ENCODE results near the gene KRT13.

KRT13 gene

GRCh38 chr17:41551365-41551764 is 46.0 kb upstream of the KRT13 start:
- no CpG with 5 or more reads among the region's 5 CpGs for WGBS, 2 donors (ENCODE audit: extremely low coverage in 2 of 2, insufficient read length in 2 of 2, insufficient replicate concordance in 1 of 2)
- DNase-seq (ENCODE audit: low spot score) = no peak

GRCh38 chr17:41549596-41550039 is 44.2 kb upstream of the KRT13 start:
- Histone ChIP-seq H3K79me1 (ENCODE audit: low read depth, low read length) (no peaks in the 10 kb centered on the region), H2AFZ (ENCODE audit: low read length) (peak overlapping the region; percentile 86), H3K27ac (replicated peaks; ENCODE audit: low read length) (no peak overlapping the region), H3K4me1 (ENCODE audit: control insufficient read depth in 2 of 2, insufficient read depth in 1 of 2, low read depth in 1 of 2, low read length in 2 of 2) (peaks cover 2 to 15% of the 10 kb centered on the region in 2 donors), H2BK15ac (ENCODE audit: low read length) (no peak overlapping the region), H2BK5ac (ENCODE audit: low read length) (no peak overlapping the region), H3K4me3 (ENCODE audit: low read length in 2 of 2) (no peak overlapping the region), H3K4me2 (ENCODE audit: insufficient read depth, low read length, poor library complexity, severe bottlenecking) (no peak overlapping the region), H3K36me3 (replicated peaks in 1 of 2; ENCODE audit: control insufficient read depth in 2 of 2, insufficient read depth in 2 of 2, low read length in 2 of 2) (no peaks in the 10 kb centered on the region), H3K27me3 (ENCODE audit: control insufficient read depth in 3 of 3, insufficient read depth in 3 of 3, low read depth in 1 of 3, low read length in 3 of 3) (peaks cover 0 to 3% (median 0%) of the 10 kb centered on the region in 3 experiments), H3K18ac (ENCODE audit: low read length) (no peak overlapping the region), H3K14ac (ENCODE audit: low read length) (no peak overlapping the region), H4K91ac (ENCODE audit: low read depth, low read length, poor library complexity) (peak overlapping the region; percentile 45), H3K4ac (ENCODE audit: low read length) (no peak overlapping the region), H2AK5ac (ENCODE audit: low read depth, low read length) (no peak overlapping the region), H3K23ac (ENCODE audit: low read depth, low read length, poor library complexity) (no peak overlapping the region), H3K9ac (ENCODE audit: low read depth, low read length, poor library complexity) (no peak overlapping the region), H2BK12ac (ENCODE audit: low read length) (no peak overlapping the region), H4K8ac (ENCODE audit: low read depth, low read length) (no peak overlapping the region), H2BK120ac (ENCODE audit: low read depth, low read length) (no peak overlapping the region), H3K9me3 (replicated peaks in 1 of 2; ENCODE audit: control insufficient read depth in 2 of 2, insufficient read depth in 1 of 2, low read depth in 1 of 2, low read length in 2 of 2) (no peaks in the 10 kb centered on the region)
- no CpG with 5 or more reads among the region's 8 CpGs for WGBS, 2 donors (ENCODE audit: extremely low coverage in 2 of 2, insufficient read length in 2 of 2, insufficient replicate concordance in 1 of 2)
- no peak for DNase-seq (ENCODE audit: low spot score)

More at GRCh38 chr17:41551365-41551764, 46.0 kb upstream of the KRT13 start:
- no peak overlapping the region for H3K4me3 ChIP-seq (ENCODE audit: low read length in 2 of 2)
- no peak overlapping the region for H2BK12ac ChIP-seq (ENCODE audit: low read length)
- no peak overlapping the region for H2AFZ ChIP-seq (ENCODE audit: low read length)
- H2BK5ac ChIP-seq (ENCODE audit: low read length) = no peak overlapping the region
- H3K23ac ChIP-seq (ENCODE audit: low read depth, low read length, poor library complexity) = no peak overlapping the region
- no peak overlapping the region for H3K4me2 ChIP-seq (ENCODE audit: insufficient read depth, low read length, poor library complexity, severe bottlenecking)
- H3K9me3 ChIP-seq (replicated peaks in 1 of 2; ENCODE audit: control insufficient read depth in 2 of 2, insufficient read depth in 1 of 2, low read depth in 1 of 2, low read length in 2 of 2) = no peaks in the 10 kb centered on the region
- peaks cover 2 to 13% of the 10 kb centered on the region in 2 donors for H3K4me1 ChIP-seq (ENCODE audit: control insufficient read depth in 2 of 2, insufficient read depth in 1 of 2, low read depth in 1 of 2, low read length in 2 of 2)
- H3K9ac ChIP-seq (ENCODE audit: low read depth, low read length, poor library complexity) = no peak overlapping the region
- H4K91ac ChIP-seq (ENCODE audit: low read depth, low read length, poor library complexity) = no peak overlapping the region
- H3K36me3 ChIP-seq (replicated peaks in 1 of 2; ENCODE audit: control insufficient read depth in 2 of 2, insufficient read depth in 2 of 2, low read length in 2 of 2) = no peaks in the 10 kb centered on the region
- no peak overlapping the region for H2BK15ac ChIP-seq (ENCODE audit: low read length)
- no peak overlapping the region for H2AK5ac ChIP-seq (ENCODE audit: low read depth, low read length)
- peaks cover 0 to 6% (median 0%) of the 10 kb centered on the region in 3 experiments for H3K27me3 ChIP-seq (ENCODE audit: control insufficient read depth in 3 of 3, insufficient read depth in 3 of 3, low read depth in 1 of 3, low read length in 3 of 3)
- H3K14ac ChIP-seq (ENCODE audit: low read length) = no peak overlapping the region
- H4K8ac ChIP-seq (ENCODE audit: low read depth, low read length) = no peak overlapping the region
- H2BK120ac ChIP-seq (ENCODE audit: low read depth, low read length) = no peak overlapping the region
- H3K79me1 ChIP-seq (ENCODE audit: low read depth, low read length) = no peaks in the 10 kb centered on the region
- H3K4ac ChIP-seq (ENCODE audit: low read length) = no peak overlapping the region
- no peak overlapping the region for H3K18ac ChIP-seq (ENCODE audit: low read length)
- no peak overlapping the region for H3K27ac ChIP-seq (replicated peaks; ENCODE audit: low read length)

GRCh38 chr17:41548844-41549595 is 43.6 kb upstream of the KRT13 start:
- Histone ChIP-seq H4K91ac (ENCODE audit: low read depth, low read length, poor library complexity) (no peak overlapping the region), H2BK5ac (ENCODE audit: low read length) (no peak overlapping the region), H3K27me3 (ENCODE audit: control insufficient read depth in 3 of 3, insufficient read depth in 3 of 3, low read depth in 1 of 3, low read length in 3 of 3) (peaks cover 0 to 3% (median 0%) of the 10 kb centered on the region in 3 experiments), H3K9me3 (replicated peaks in 1 of 2; ENCODE audit: control insufficient read depth in 2 of 2, insufficient read depth in 1 of 2, low read depth in 1 of 2, low read length in 2 of 2) (no peaks in the 10 kb centered on the region), H3K36me3 (replicated peaks in 1 of 2; ENCODE audit: control insufficient read depth in 2 of 2, insufficient read depth in 2 of 2, low read length in 2 of 2) (no peaks in the 10 kb centered on the region), H3K4me1 (ENCODE audit: control insufficient read depth in 2 of 2, insufficient read depth in 1 of 2, low read depth in 1 of 2, low read length in 2 of 2) (peaks cover 2 to 19% of the 10 kb centered on the region in 2 donors), H3K18ac (ENCODE audit: low read length) (peak overlapping the region; percentile 96), H3K9ac (ENCODE audit: low read depth, low read length, poor library complexity) (no peak overlapping the region), H2BK120ac (ENCODE audit: low read depth, low read length) (peak overlapping the region; percentile 7), H2BK12ac (ENCODE audit: low read length) (no peak overlapping the region), H2AK5ac (ENCODE audit: low read depth, low read length) (no peak overlapping the region), H3K14ac (ENCODE audit: low read length) (no peak overlapping the region), H2AFZ (ENCODE audit: low read length) (peak overlapping the region; percentile 86), H3K4me2 (ENCODE audit: insufficient read depth, low read length, poor library complexity, severe bottlenecking) (no peak overlapping the region), H2BK15ac (ENCODE audit: low read length) (no peak overlapping the region), H3K4me3 (ENCODE audit: low read length in 2 of 2) (no peak overlapping the region), H4K8ac (ENCODE audit: low read depth, low read length) (no peak overlapping the region), H3K23ac (ENCODE audit: low read depth, low read length, poor library complexity) (no peak overlapping the region), H3K4ac (ENCODE audit: low read length) (no peak overlapping the region), H3K79me1 (ENCODE audit: low read depth, low read length) (no peaks in the 10 kb centered on the region), H3K27ac (replicated peaks; ENCODE audit: low read length) (peak overlapping the region; percentile 81)
- no CpG with 5 or more reads among the region's 25 CpGs for WGBS, 2 donors (ENCODE audit: extremely low coverage in 2 of 2, insufficient read length in 2 of 2, insufficient replicate concordance in 1 of 2)
- DNase-seq (ENCODE audit: low spot score) = peak; percentile 85
